Adrenal gland (tissue), 12 donors: Measurements from ENCODE around the gene MRPL53. TPM values are rescaled to one million over a fixed set of nuclear protein-coding genes. Genes with fewer than 3 reads are reported as not detected.

Source experiments
- DNase-seq, 7 donors: peaks; one replicate each; pipeline ENCODE4 v3.0.0-alpha.2; 2019 to 2020
- H3K27ac ChIP-seq, 5 donors: fragments of 200-600 bp; sonication (generic) in 4 of 5; 1 replicate in 3 of 5; 2 replicates in 2 of 5; pipeline versions ENCODE4 v1.5.1 to v1.8.0; 2016 to 2020; ENCODE audit warnings: mild to moderate bottlenecking in 1 of 5
- H3K27me3 ChIP-seq: fragments of 200-600 bp; 2 replicates; pipeline ENCODE4 v1.8.0; 2021
- H3K36me3 ChIP-seq, 2 donors: fragments of 200-600 bp; replicated peaks in 1 of 2; 1 replicate in 1 of 2; 2 replicates in 1 of 2; pipeline versions ENCODE4 v1.5.1 to v1.8.0; 2018 to 2022
- H3K4me1 ChIP-seq, 2 donors: fragments of 200-600 bp; replicated peaks in 1 of 2; 1 replicate in 1 of 2; 2 replicates in 1 of 2; pipeline versions ENCODE4 v1.5.1 to v1.8.0; 2018 to 2021
- H3K4me3 ChIP-seq, 4 donors: fragments of 200-600 bp; sonication (generic) in 3 of 4; one replicate each; pipeline ENCODE4 v1.5.1; 2016 to 2018
- H3K9me3 ChIP-seq, 3 donors: fragments of 200-600 bp; sonication (generic) in 1 of 3; replicated peaks in 1 of 3; 1 replicate in 2 of 3; 2 replicates in 1 of 3; pipeline versions ENCODE4 v1.5.1 to v1.8.0; 2016 to 2021
- CTCF ChIP-seq, 6 experiments: fragments of 450-650 bp in 4 of 6; fragments of 200-600 bp in 2 of 6; sonication (generic) in 1 of 6; IDR thresholded peaks; 1 replicate in 5 of 6; 2 replicates in 1 of 6; pipeline versions ENCODE4 v1.5.1 to v1.8.0; 2016 to 2021; ENCODE audit warnings: antibody characterized with exemption in 6 of 6, mild to moderate bottlenecking in 2 of 6, moderate library complexity in 1 of 6
- POLR2A ChIP-seq, 2 donors: fragments of 450-650 bp; IDR thresholded peaks; one replicate each; pipeline ENCODE4 v1.6.1; 2017; ENCODE audit warnings: antibody characterized with exemption in 2 of 2, mild to moderate bottlenecking in 2 of 2, moderate library complexity in 1 of 2
- WGBS, 4 donors: extraction: QIAGEN DNeasy Blood & Tissue Kit in 2 of 4; methylation state at CpG; one replicate each; pipeline versions ENCODE4 v1.1.5 to v1.1.7; 2013 to 2017; 5-methylcytosine and 5-hydroxymethylcytosine counted together
- intact Hi-C, 2 donors: fragments of 100-400 bp; cut with DNase I; formaldehyde crosslinking; loops; one replicate each; pipeline versions ENCODE4 v1.14.1 to v1.15.0; 2022 to 2023
- polyA plus RNA-seq, 3 donors: library from polyadenylated mRNA; stranded (reverse); fragments of 200-250 nt in 2 of 3; fragments of 350-450 nt in 1 of 3; fragmentation: Illumina TruSeq in 1 of 3; extraction: RNeasy Lipid Tissue Mini Kit (QIAGEN cat#74804) in 1 of 3; gene quantifications; one replicate each; pipeline ENCODE4 v1.2.3, GENCODE V29; 2013 to 2014
- total RNA-seq, 9 donors: library from RNA; depleted of rRNA in 4 of 9; stranded (reverse); fragments of >200 nt in 4 of 9; fragments of 120-200 nt in 1 of 9; fragmentation: NEBNext Ultra II Directional in 1 of 9; extraction: Animal tissue kit (Norgen Biotek cat#: 25700) in 1 of 9; gene quantifications; one replicate each; pipeline versions ENCODE4 v1.1.0 to v1.2.4, GENCODE V29; 2013 to 2023
- donor health status: healthy with polysubstance abuse.
- donor health status: Bipolar disorder and iron deficiency.
- donor health status: DM: yes; HTN: yes; CAD: no.
- donor health status: DM: no; HTN: no; CAD: no.
- donor health status: DM: no; HTN: no; CAD: no.
- donor health status: DM: yes; HTN: yes; CAD: no.

MRPL53 gene
- total and polyA plus RNA-seq, 12 donors, result 26.4 to 191 (median 135) TPM

- intact Hi-C loops, result no loop called here
- Histone ChIP-seq H3K27me3 (peaks cover 10% of the 10 kb centered on the region), H3K36me3 (no peaks in the 10 kb centered on the region), H3K4me3 (no peak overlapping the region), H3K4me1 (peaks cover 13 to 28% of the 10 kb centered on the region in 2 donors), H3K9me3 (no peaks in the 10 kb centered on the region), H3K27ac (no peak overlapping the region)
- TF ChIP-seq POLR2A (IDR thresholded peaks at IDR 0.05), result no peak
- TF ChIP-seq CTCF (IDR thresholded peaks at IDR 0.05), result no peak
- WGBS, 4 donors, result 75 to 82% (median 79%) methylated on average over 6 of the region's 6 CpGs
- no peak for DNase-seq
Measured at GRCh38 chr2:74436848-74437695, 35.4 kb downstream of the MRPL53 start.

GRCh38 chr2:74436111-74436805, 36.2 kb downstream of the MRPL53 start:
- no peak overlapping the region for H3K27ac ChIP-seq
- no peak for DNase-seq
- TF ChIP-seq CTCF (IDR thresholded peaks at IDR 0.05) (no peak), POLR2A (IDR thresholded peaks at IDR 0.05) (no peak)
- peaks cover 13 to 28% of the 10 kb centered on the region in 2 donors for H3K4me1 ChIP-seq
- H3K36me3 ChIP-seq, result peaks cover 0 to 2% of the 10 kb centered on the region in 2 donors
- H3K4me3 ChIP-seq, result no peak overlapping the region
- 70 to 81% (median 76%) methylated on average over 5 to 43 of the region's 43 CpGs for WGBS, 4 donors
- H3K9me3 ChIP-seq, result no peaks in the 10 kb centered on the region
- peaks cover 2% of the 10 kb centered on the region for H3K27me3 ChIP-seq
- intact Hi-C loops, result no loop called here

- Histone ChIP-seq H3K9me3 (no peaks in the 10 kb centered on the region), H3K4me1 (no peaks in the 10 kb centered on the region), H3K36me3 (peaks cover 0 to 51% of the 10 kb centered on the region in 2 donors), H3K27ac (no peak overlapping the region), H3K27me3 (no peaks in the 10 kb centered on the region), H3K4me3 (no peak overlapping the region)
- DNase-seq, result no peak
- intact Hi-C loops, result no loop called here
- 82 to 93% (median 90%) methylated on average over 9 to 11 of the region's 11 CpGs for WGBS, 4 donors
- no peak for TF ChIP-seq POLR2A (IDR thresholded peaks at IDR 0.05)
- TF ChIP-seq CTCF (IDR thresholded peaks at IDR 0.05), result no peak
Measured at GRCh38 chr2:74430502-74430901, 42.0 kb downstream of the MRPL53 start.
